ENCODE data around the gene ZNF205.
"Not testable (repeated sequence)": the region's sequence is repeated elsewhere in the genome, so short reads cannot be mapped to it uniquely, and the experiment has no call there.

ZNF205 gene

GRCh38 chr16:3150346-3151218 lies 38.2 kb downstream of the ZNF205 start:
- peak; percentile 92 to 99 (median 97) for DNase-seq

GRCh38 chr16:3152027-3152276 lies 39.6 kb downstream of the ZNF205 start:
- DNase-seq = no peak

GRCh38 chr16:3152277-3152990 lies 40.0 kb downstream of the ZNF205 start:
- peak; percentile 58 to 78 (median 65) for DNase-seq

GRCh38 chr16:3152991-3153368 lies 40.6 kb downstream of the ZNF205 start:
- no peak for DNase-seq

GRCh38 chr16:3155181-3155580 lies 42.8 kb downstream of the ZNF205 start:
- DNase-seq = no peak

- no peak for DNase-seq
These were observed 43.6 kb downstream of the ZNF205 start for GRCh38 chr16:3155972-3156371.

- peak in 2 of 4 experiments; percentile 15 to 29 for DNase-seq
These were observed 45.0 kb downstream of the ZNF205 start for GRCh38 chr16:3157229-3158025.

- peak in 1 of 4 experiments; percentile 34 for DNase-seq
These were observed 45.7 kb downstream of the ZNF205 start for GRCh38 chr16:3158026-3158509.

GRCh38 chr16:3158510-3159314 lies 46.3 kb downstream of the ZNF205 start:
- DNase-seq = peak; percentile 63 to 94 (median 85)

- DNase-seq = no peak
These were observed 49.0 kb downstream of the ZNF205 start for GRCh38 chr16:3161235-3162018.

- DNase-seq = no peak
These were observed 52.0 kb downstream of the ZNF205 start for GRCh38 chr16:3164121-3164991.

GRCh38 chr16:3165111-3165822 lies 52.9 kb downstream of the ZNF205 start:
- DNase-seq = no peak

GRCh38 chr16:3166505-3166886 lies 54.1 kb downstream of the ZNF205 start:
- no peak for DNase-seq

- not testable (repeated sequence) for DNase-seq
These were observed 56.3 kb downstream of the ZNF205 start for GRCh38 chr16:3168729-3169128.
